HepG2 (cell line): Measurements from ENCODE around the gene LTA4H. TPM values are rescaled to one million over a fixed set of nuclear protein-coding genes. Genes with fewer than 3 reads are reported as not detected.
"Not testable (repeated sequence)": the region's sequence is repeated elsewhere in the genome, so short reads cannot be mapped to it uniquely, and the experiment has no call there.

Experiments used
- ATAC-seq: fragments of 200-7000 bp; cut with Tn5 transposase; 3 replicates; pipeline ENCODE4 v1.9.1; 2020; ENCODE audit warnings: mild to moderate bottlenecking, moderate library complexity
- BruUV-seq: library from RNA; stranded (reverse); fragments of 400-500 nt; replicated peaks from 2 replicates; lab custom pipeline; 2021; lab: Mats Ljungman, UMichigan
- CTCF ChIA-PET: fragments of 300-600 bp; formaldehyde crosslinking; extraction: SDS; loops from one replicate; lab custom pipeline; 2021; ENCODE audit warnings: low total read pairs, inconsistent platforms, low intra/inter-chr PET ratio; lab: Yijun Ruan, JAX
- POLR2A ChIA-PET: fragments of 350-600 bp; sonication (Branson Sonifier 250); formaldehyde crosslinking; loops from one replicate; lab custom pipeline; 2020; ENCODE audit warnings: antibody characterized with exemption, inconsistent platforms; lab: Yijun Ruan, JAX
- DNase-seq: peaks from one replicate; pipeline ENCODE4 v3.0.0-alpha.2; 2015; ENCODE audit warnings: low spot score
- FAIRE-seq: peaks from 3 replicates; lab custom pipeline; 2011; peaks lifted over from hg19 to GRCh38; lab: Jason Lieb, UNC
- H2AFZ ChIP-seq: one replicate; pipeline ENCODE4 v1.6.1; 2011; ENCODE audit warnings: low read length, inconsistent platforms
- H3K27ac ChIP-seq: fragments of 300-600 bp; 3 replicates; pipeline ENCODE4 v1.8.0; 2011; ENCODE audit warnings: mixed run types, mild to moderate bottlenecking, mixed read lengths, low read length, inconsistent platforms; ENCODE audit not compliant: insufficient read depth; ENCODE audit errors: extremely low read length
- H3K27me3 ChIP-seq, 2 experiments: fragments of 200-600 bp in 1 of 2; 2 replicates in 1 of 2; 3 replicates in 1 of 2; pipeline versions ENCODE4 v1.6.0 to v1.8.0; 2011; ENCODE audit warnings: low read length in 2 of 2, mild to moderate bottlenecking in 2 of 2, moderate library complexity in 2 of 2, inconsistent platforms in 1 of 2; ENCODE audit not compliant: insufficient read depth in 2 of 2, control insufficient read depth in 1 of 2
- H3K36me3 ChIP-seq, 2 experiments: fragments of 200-600 bp in 1 of 2; replicated peaks in 1 of 2; 2 replicates in 1 of 2; 3 replicates in 1 of 2; pipeline versions ENCODE4 v1.5.1 to v1.8.0; 2011; ENCODE audit warnings: low read length in 2 of 2, inconsistent platforms in 1 of 2; ENCODE audit not compliant: insufficient read depth in 2 of 2, control insufficient read depth in 1 of 2
- H3K4me1 ChIP-seq: 2 replicates; pipeline ENCODE4 v1.5.1; 2012; ENCODE audit warnings: low read length, inconsistent platforms; ENCODE audit not compliant: insufficient read depth
- H3K4me2 ChIP-seq: 2 replicates; pipeline ENCODE4 v1.6.0; 2011; ENCODE audit warnings: low read depth, low read length, inconsistent platforms
- H3K4me3 ChIP-seq, 3 experiments: fragments of 200-600 bp in 1 of 3; sonication (generic), shearing (Covaris generic) in 1 of 3; replicated peaks in 1 of 3; 2 replicates each; pipeline ENCODE4 v1.5.1; 2011 to 2016; ENCODE audit warnings: low read length in 3 of 3, inconsistent platforms in 2 of 3, low read depth in 2 of 3, mild to moderate bottlenecking in 2 of 3, control low read depth in 1 of 3, mixed read lengths in 1 of 3; ENCODE audit not compliant: insufficient read depth in 1 of 3
- H3K79me2 ChIP-seq: one replicate; pipeline ENCODE4 v1.6.1; 2011; ENCODE audit warnings: low read length, inconsistent platforms; ENCODE audit not compliant: insufficient read depth
- H3K9ac ChIP-seq: 2 replicates; pipeline ENCODE4 v1.6.0; 2011; ENCODE audit warnings: mild to moderate bottlenecking, low read depth, low read length, inconsistent platforms; ENCODE audit not compliant: insufficient read depth
- H3K9me3 ChIP-seq: 2 replicates; pipeline ENCODE4 v1.5.1; 2012; ENCODE audit warnings: mild to moderate bottlenecking, low read length
- H4K20me1 ChIP-seq: 2 replicates; pipeline ENCODE4 v1.6.0; 2011; ENCODE audit warnings: inconsistent platforms, mild to moderate bottlenecking, low read length, moderate library complexity; ENCODE audit not compliant: insufficient read depth
- CREB3 ChIP-seq: sonication (generic); formaldehyde crosslinking; IDR thresholded peaks from 2 replicates; pipeline ENCODE4 v1.5.0; 2020; ENCODE audit warnings: missing genetic modification reagents
- MAFF ChIP-seq: IDR thresholded peaks from 2 replicates; pipeline ENCODE4 v1.6.1; 2011; ENCODE audit warnings: low read depth, low read length, improper control_type of control experiment
- MAFK ChIP-seq, 2 experiments: IDR thresholded peaks in 1 of 2; conservative IDR thresholded peaks in 1 of 2; 2 replicates each; pipeline ENCODE4 v1.6.1; 2011; ENCODE audit warnings: improper control_type of control experiment in 2 of 2, low read length in 2 of 2
- MBD4 ChIP-seq: IDR thresholded peaks from 2 replicates; pipeline ENCODE4 v1.6.1; 2012; ENCODE audit warnings: low read length, inconsistent platforms, borderline replicate concordance
- MED1 ChIP-seq: sonication (generic); formaldehyde crosslinking; IDR thresholded peaks from 2 replicates; pipeline ENCODE4 v1.4.0; 2020; ENCODE audit warnings: missing genetic modification reagents
- ZFP82 ChIP-seq: sonication (generic); formaldehyde crosslinking; IDR thresholded peaks from 2 replicates; pipeline ENCODE4 v1.5.1; 2020; ENCODE audit warnings: mild to moderate bottlenecking, missing genetic modification reagents, borderline replicate concordance
- WGBS: methylation state at CpG from one replicate; pipeline ENCODE4 v1.1.6; 2017; ENCODE audit warnings: low lambda C conversion rate; 5-methylcytosine and 5-hydroxymethylcytosine counted together
- in situ Hi-C: cut with HindIII; loops from 2 replicates; pipeline ENCODE4 v1.10.0; 2017; ENCODE audit warnings: low pct_unique_long_range_greater_than_20kb; ENCODE audit not compliant: extremely low pct_ligation_motif_present
- intact Hi-C: fragments of 100-400 bp; cut with micrococcal nuclease; formaldehyde crosslinking; loops from one replicate; pipeline ENCODE4 v1.10.0; 2022; ENCODE audit not compliant: unreplicated experiment
- polyA plus RNA-seq, 8 experiments: library from polyadenylated mRNA; depleted of rRNA in 3 of 8; stranded (reverse) in 7 of 8; unstranded in 1 of 8; fragments of >200 nt; fragmentation: Illumina TruSeq in 4 of 8; extraction: Trizol in 4 of 8; gene quantifications; 2 replicates each; pipeline versions ENCODE4 v1.2.1 to v1.2.3, GENCODE V29; 2011 to 2016; ENCODE audit warnings: low read depth in 4 of 8, missing spikeins in 1 of 8, mixed read lengths in 1 of 8; ENCODE audit not compliant: insufficient read depth in 1 of 8
- total RNA-seq, 5 experiments: library from RNA; depleted of rRNA; stranded (reverse); fragments of >200 nt; fragmentation: Illumina TruSeq; extraction: Trizol; gene quantifications; 2 replicates each; pipeline ENCODE4 v1.2.3, GENCODE V29; 2016; ENCODE audit warnings: low read depth in 1 of 5
- TF ChIP-seq, protein P1 (sequence below): sonication (generic); formaldehyde crosslinking; IDR thresholded peaks from 2 replicates; pipeline ENCODE4 v1.5.1; 2020; ENCODE audit warnings: mild to moderate bottlenecking, missing genetic modification reagents, moderate library complexity

The LTA4H gene
- total and polyA plus RNA-seq, 2 of the 13 experiments (the other 11 are each of a cell fraction or from before 2014, with no cell fraction given) = 87.5 to 90.4 TPM

GRCh38 chr12:95969116-95969515, 66.3 kb downstream of the LTA4H start:
- BruUV-seq, H3K9ac ChIP-seq, in situ Hi-C loops, H3K4me2 ChIP-seq, CTCF ChIA-PET, H3K36me3 ChIP-seq, H3K27ac ChIP-seq, DNase-seq, H3K79me2 ChIP-seq, intact Hi-C loops, ATAC-seq, FAIRE-seq, H3K4me3 ChIP-seq, H4K20me1 ChIP-seq: not testable (repeated sequence)
- H3K4me1 ChIP-seq = peaks cover 66% of the 10 kb centered on the region
- POLR2A ChIA-PET = interaction anchor here (1.2 to 1.5 kb wide), 2 partner anchors 26 to 27 kb away, joined by 3 read pairs; partner anchors contain the start of genes AMDHD1, CCDC38 and HAL
- WGBS = 98% methylated on average over 9 of the region's 28 CpGs
- TF ChIP-seq, protein P1, sequence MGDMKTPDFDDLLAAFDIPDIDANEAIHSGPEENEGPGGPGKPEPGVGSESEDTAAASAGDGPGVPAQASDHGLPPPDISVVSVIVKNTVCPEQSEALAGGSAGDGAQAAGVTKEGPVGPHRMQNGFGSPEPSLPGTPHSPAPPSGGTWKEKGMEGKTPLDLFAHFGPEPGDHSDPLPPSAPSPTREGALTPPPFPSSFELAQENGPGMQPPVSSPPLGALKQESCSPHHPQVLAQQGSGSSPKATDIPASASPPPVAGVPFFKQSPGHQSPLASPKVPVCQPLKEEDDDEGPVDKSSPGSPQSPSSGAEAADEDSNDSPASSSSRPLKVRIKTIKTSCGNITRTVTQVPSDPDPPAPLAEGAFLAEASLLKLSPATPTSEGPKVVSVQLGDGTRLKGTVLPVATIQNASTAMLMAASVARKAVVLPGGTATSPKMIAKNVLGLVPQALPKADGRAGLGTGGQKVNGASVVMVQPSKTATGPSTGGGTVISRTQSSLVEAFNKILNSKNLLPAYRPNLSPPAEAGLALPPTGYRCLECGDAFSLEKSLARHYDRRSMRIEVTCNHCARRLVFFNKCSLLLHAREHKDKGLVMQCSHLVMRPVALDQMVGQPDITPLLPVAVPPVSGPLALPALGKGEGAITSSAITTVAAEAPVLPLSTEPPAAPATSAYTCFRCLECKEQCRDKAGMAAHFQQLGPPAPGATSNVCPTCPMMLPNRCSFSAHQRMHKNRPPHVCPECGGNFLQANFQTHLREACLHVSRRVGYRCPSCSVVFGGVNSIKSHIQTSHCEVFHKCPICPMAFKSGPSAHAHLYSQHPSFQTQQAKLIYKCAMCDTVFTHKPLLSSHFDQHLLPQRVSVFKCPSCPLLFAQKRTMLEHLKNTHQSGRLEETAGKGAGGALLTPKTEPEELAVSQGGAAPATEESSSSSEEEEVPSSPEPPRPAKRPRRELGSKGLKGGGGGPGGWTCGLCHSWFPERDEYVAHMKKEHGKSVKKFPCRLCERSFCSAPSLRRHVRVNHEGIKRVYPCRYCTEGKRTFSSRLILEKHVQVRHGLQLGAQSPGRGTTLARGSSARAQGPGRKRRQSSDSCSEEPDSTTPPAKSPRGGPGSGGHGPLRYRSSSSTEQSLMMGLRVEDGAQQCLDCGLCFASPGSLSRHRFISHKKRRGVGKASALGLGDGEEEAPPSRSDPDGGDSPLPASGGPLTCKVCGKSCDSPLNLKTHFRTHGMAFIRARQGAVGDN (CRISPR knock-in tag) = peak; percentile 45
- TF ChIP-seq, all 625 proteins: peak for 1; not testable (repeated sequence) for 624
- not testable (repeated sequence) for H3K9me3 ChIP-seq, H2AFZ ChIP-seq, H3K27me3 ChIP-seq

DNA sequence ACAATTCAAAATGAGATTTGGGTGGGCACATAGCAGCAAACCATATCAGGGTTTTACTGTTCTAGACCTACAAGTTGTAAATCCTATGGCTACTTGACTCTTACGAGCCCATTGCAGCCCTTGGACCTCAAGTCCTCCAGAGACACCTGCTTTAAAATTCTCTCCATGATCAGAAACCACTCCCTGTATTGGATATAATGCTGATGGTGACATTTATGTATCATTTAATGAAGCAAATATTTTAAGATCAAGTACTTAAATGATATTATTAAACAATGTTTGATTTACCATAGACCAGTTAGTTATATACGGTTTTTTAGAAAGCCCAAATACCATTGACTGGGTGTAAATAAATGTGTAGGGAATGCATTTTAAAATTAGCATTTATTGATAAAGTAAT, 68.1 kb downstream of the LTA4H start:
- Histone ChIP-seq H3K27ac (peak overlapping the region; percentile 85), H3K4me2 (peak overlapping the region; percentile 68), H3K79me2 (no peaks in the 10 kb centered on the region), H3K27me3 (no peaks in the 10 kb centered on the region), H2AFZ (no peak overlapping the region), H3K4me1 (peaks cover 52% of the 10 kb centered on the region), H3K4me3 (no peak overlapping the region), H4K20me1 (no peaks in the 10 kb centered on the region), H3K9me3 (no peaks in the 10 kb centered on the region), H3K36me3 (no peaks in the 10 kb centered on the region), H3K9ac (no peak overlapping the region)
- ChIA-PET POLR2A (interaction anchor here (1.4 to 4.9 kb wide), 6 partner anchors 8 to 31 kb away, joined by 5 to 64 read pairs (median 22); partner anchors contain the start of genes AMDHD1, CCDC38 and HAL), CTCF (no interaction called here)
- in situ Hi-C loops (no loop called here), intact Hi-C loops (no loop called here)
- no peak for FAIRE-seq
- TF ChIP-seq MAFF (0 out of 2 replicates have a peak, but pooled peaks have one; percentile 18), ZFP82 (CRISPR knock-in tag) (0 out of 2 replicates have a peak, but pooled peaks have one; percentile 0), MAFK (conservative IDR thresholded peaks at IDR 0.05 in 1 of 2, IDR thresholded peaks at IDR 0.05 in 1 of 2; ENCODE audit: low read length in 2 of 2) (peak; percentile 55 to 56; a peak in 3 of 4 replicates), MBD4 (no peak), MED1 (CRISPR knock-in tag) (no peak), CREB3 (CRISPR knock-in tag) (no peak)
- no peak for ATAC-seq
- BruUV-seq = no TSS peak
- DNase-seq = no peak
- WGBS = 97% methylated on average over 2 of the region's 2 CpGs
